GM21786 (cell line): ENCODE data around the gene RAX.

Experiments
- ATAC-seq: cut with Tn5 transposase; IDR thresholded peaks from one replicate; pipeline ENCODE4 v1.9.1; 2021; ENCODE audit not compliant: unreplicated experiment

RAX gene

DNA sequence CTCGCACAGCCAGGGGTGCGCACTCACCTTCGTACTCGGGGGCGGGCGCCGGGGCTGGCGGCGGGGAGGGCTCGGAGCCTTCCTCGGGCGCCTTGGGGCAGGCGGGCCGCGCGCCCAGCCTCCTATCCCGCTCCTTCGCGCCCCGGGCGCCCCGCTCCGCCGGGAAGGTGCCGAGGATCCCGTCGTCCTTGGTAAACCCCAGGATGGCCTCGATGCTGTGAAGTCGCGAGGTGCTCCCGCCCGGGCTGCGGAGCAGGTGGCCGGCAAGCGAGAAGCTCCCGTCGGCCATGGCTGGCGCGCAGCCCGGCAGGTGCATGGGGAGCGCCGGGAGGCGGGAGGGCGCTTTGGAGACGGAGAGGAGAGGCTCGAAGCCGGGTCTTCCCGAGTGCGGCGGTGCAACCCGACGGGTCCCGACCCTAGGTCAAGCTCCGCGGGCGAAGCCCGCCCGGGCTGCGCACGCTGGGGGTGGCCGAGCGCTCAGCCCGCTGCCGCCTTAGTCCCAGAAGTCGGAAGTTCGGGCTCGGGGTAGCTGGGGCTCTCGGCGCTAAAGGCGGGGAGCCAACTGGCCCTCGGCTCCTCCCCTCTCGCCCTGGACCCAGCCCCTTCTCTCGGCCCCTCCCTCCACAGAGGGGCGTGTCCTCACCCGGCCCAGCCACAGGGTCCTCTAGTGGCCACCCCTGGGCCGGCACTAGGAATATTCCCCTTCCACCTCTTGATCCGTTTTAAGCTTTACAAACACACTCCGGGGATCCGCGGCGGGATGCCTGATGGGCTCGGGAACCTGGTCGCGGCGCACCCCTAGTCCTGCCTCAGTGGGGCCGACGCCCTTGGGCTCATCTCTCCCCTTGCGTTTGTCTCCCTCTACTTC is at the start of gene RAX:
TSS of gene RAX (minus strand) at position 564 of the 868 bp plus-strand sequence. CDS start at position 316, 248 bp downstream.
- ATAC-seq, result no peak

DNA sequence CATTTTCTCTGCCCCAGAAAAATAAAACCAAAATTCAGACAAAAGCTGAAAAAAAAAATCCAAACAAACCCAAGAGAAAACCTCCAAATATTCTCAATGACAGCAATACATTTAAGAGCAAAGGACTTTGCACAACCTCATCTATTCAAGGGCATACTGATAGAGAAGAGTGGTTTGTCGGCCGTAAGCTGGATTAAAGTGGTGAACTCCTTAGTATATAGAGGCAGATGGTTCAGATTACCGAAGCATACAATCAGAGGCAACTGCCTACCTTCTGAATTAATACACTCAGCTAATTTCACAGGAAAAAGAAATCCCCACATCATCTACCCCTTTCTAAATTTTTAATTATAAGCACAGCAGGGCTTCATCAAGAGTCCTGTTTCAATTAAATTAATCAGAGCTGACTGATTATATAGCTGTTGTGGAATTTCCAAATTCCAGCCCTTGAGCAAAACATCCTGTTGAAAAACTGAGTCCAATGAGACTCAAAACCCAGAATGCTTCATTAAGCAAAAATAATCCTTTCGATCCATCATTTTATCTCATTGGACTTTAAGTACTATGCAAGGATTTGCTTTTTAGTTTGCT is 45.3 kb upstream of the RAX start, which contains the start of gene CPLX4:
TSS of gene CPLX4 (minus strand) at position 190 of the 591 bp plus-strand sequence. CDS start at position 3, 187 bp downstream.
- no peak for ATAC-seq

GRCh38 chr18:59311631-59312030 is 38.4 kb upstream of the RAX start:
- ATAC-seq, result no peak

- ATAC-seq, result no peak
These were observed 35.6 kb upstream of the RAX start for GRCh38 chr18:59308938-59309260.

DNA sequence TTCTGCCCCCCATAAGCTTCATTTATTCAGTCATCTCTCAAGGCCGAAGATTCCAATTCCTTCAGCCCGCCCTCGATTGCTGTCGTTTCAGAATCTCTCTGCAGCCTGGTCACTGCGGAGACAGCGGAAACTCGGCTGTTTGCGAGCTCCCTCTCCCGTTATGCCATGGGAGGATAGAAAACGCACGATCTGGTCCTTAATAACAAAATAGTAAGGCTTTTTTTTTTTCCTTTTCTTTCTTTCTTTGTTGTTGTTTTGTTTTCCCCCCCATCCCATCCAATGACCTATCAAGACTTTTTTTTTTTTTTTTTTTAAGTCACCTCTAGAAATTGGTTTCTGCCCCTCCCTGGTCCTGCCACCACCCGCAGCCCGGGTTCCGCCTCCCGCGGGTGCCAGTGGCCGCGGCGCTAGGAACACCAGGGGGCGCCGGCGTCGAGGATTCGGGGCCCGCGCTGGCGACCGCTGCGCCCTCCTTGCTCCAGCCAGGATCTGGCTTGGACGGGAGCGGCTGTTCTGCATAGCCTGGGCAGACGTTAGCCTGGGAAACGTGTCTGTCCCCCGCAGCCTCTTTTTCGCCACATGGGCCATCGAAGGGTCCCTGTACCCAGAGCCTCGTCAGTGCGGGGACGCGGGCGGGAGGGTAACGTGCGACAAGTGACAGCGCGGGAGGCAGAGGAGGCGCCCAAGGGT is 35.1 kb upstream of the RAX start:
- peak; percentile 89 for ATAC-seq

- no peak for ATAC-seq
These were observed 33.4 kb upstream of the RAX start for GRCh38 chr18:59306640-59307039.

GRCh38 chr18:59305295-59305694 is 32.0 kb upstream of the RAX start:
- no peak for ATAC-seq

DNA sequence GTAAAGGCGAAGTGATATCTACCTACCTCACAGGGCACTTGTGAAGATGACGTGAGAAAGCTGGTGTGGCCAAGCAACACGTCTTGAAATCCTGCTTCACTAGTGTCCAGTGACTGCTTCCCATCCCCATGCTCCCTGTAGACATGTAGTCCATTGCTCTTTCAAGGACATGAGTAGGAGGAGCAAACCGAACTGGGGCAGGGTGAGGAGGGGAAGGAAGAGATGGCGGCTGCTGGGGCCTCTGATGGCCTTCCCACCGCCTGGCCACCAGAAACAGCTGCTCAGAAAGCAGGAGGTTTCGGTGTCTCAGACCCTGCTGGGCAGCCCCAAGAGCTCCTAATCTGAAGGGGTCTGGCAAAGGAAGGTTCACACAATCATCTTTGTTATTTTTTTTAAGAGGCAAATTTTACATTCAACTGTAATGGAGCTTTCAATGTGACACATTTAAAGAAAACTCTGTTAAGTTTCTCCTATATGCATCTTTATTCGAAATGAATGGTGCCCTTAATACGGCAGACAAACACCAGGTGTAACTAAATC is 30.5 kb upstream of the RAX start:
- no peak for ATAC-seq

GRCh38 chr18:59303006-59303405 is 29.8 kb upstream of the RAX start:
- ATAC-seq, result no peak

DNA sequence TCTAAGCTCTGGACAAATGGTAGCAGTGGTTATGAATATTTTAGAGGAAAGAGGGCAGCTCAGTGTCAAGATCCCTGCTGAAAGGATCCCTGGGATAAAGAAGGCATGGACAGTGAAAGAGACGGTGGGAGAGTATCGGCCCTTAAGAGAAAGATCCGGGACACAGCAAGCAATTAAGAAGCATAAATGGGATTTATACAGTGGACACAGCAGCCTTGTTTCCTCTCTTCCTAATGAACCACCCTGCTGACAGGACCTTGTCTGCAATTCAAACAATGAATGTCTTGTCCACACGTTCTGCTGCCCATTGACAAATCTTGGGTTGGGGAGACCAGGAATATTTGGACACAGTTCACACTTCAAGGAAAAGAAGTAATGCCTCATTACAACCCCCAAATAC is 28.7 kb upstream of the RAX start:
- ATAC-seq, result no peak

- no peak for ATAC-seq
These were observed 27.5 kb upstream of the RAX start for GRCh38 chr18:59300676-59301285.

- ATAC-seq, result no peak
These were observed 25.6 kb upstream of the RAX start for GRCh38 chr18:59298871-59299270.

- no peak for ATAC-seq
These were observed 20.1 kb upstream of the RAX start for GRCh38 chr18:59293317-59293716.

GRCh38 chr18:59286341-59286740 is 13.1 kb upstream of the RAX start:
- no peak for ATAC-seq

- ATAC-seq, result no peak
These were observed 9.1 kb upstream of the RAX start for GRCh38 chr18:59282341-59282740.

- ATAC-seq, result no peak
These were observed 6.5 kb upstream of the RAX start for GRCh38 chr18:59279722-59280121.

GRCh38 chr18:59279193-59279592 is 5.9 kb upstream of the RAX start:
- ATAC-seq, result no peak

DNA sequence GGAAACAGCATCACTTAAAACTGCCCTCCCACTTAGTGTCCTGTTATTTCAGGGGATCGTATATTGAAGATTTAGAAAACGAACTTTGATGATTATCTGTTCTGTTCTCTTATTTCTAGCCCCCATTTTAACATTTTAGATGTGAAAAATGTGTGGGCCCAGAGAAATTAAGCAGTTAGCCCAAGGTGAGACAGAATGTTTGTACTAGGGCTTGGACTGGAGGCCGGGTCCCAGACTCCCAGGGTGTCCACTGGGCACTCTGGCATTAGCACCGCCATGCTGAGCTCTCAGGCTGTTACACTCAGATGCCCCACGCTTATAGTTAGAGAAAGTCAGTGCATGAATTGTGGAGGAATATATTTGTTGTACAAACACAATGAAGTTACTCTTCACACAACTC is 5.5 kb upstream of the RAX start:
- ATAC-seq, result no peak

- no peak for ATAC-seq
These were observed 2.8 kb upstream of the RAX start for GRCh38 chr18:59276047-59276446.

- ATAC-seq, result no peak
These were observed 2.2 kb upstream of the RAX start for GRCh38 chr18:59275406-59275949.

- ATAC-seq, result no peak
These were observed 1.3 kb upstream of the RAX start for GRCh38 chr18:59274533-59274928.
